Neuronal stem cell (in vitro differentiated cells): Measurements from ENCODE around the gene USP24.
A peak's percentile ranks its signal among the peaks of the same experiment; 100 is the strongest.

Experiments used
- DNase-seq: peaks from one replicate; pipeline ENCODE4 v3.0.0-alpha.2; 2013; ENCODE audit warnings: low spot score
- H2AFZ ChIP-seq: one replicate; pipeline ENCODE4 v1.6.1; 2013; ENCODE audit warnings: mild to moderate bottlenecking, low read length, inconsistent platforms
- H2AK5ac ChIP-seq: 2 replicates; pipeline ENCODE4 v1.6.1; 2013; ENCODE audit warnings: low read depth, mild to moderate bottlenecking, inconsistent platforms, low read length, moderate library complexity, mixed read lengths
- H2BK120ac ChIP-seq: 2 replicates; pipeline ENCODE4 v1.6.1; 2013; ENCODE audit warnings: low read depth, mild to moderate bottlenecking, inconsistent platforms, low read length, moderate library complexity, mixed read lengths
- H2BK12ac ChIP-seq: one replicate; pipeline ENCODE4 v1.6.1; 2013; ENCODE audit warnings: low read length, inconsistent platforms
- H2BK15ac ChIP-seq: 2 replicates; pipeline ENCODE4 v1.6.1; 2013; ENCODE audit warnings: mild to moderate bottlenecking, low read length, inconsistent platforms, mixed read lengths
- H2BK5ac ChIP-seq: one replicate; pipeline ENCODE4 v1.6.1; 2013; ENCODE audit warnings: inconsistent platforms, mild to moderate bottlenecking, low read length, moderate library complexity
- H3K14ac ChIP-seq: one replicate; pipeline ENCODE4 v1.6.1; 2013; ENCODE audit warnings: low read length, inconsistent platforms
- H3K18ac ChIP-seq: 2 replicates; pipeline ENCODE4 v1.6.1; 2013; ENCODE audit warnings: low read length, inconsistent platforms
- H3K23ac ChIP-seq: 2 replicates; pipeline ENCODE4 v1.6.1; 2013; ENCODE audit warnings: low read depth, mild to moderate bottlenecking, mixed read lengths, low read length, inconsistent platforms; ENCODE audit not compliant: poor library complexity
- H3K27ac ChIP-seq: replicated peaks from 3 replicates; pipeline ENCODE4 v1.5.1; 2013; ENCODE audit warnings: low read length, inconsistent platforms
- H3K27me3 ChIP-seq, 3 experiments: 2 replicates each; pipeline ENCODE4 v1.6.1; 2013; ENCODE audit warnings: low read length in 3 of 3, mild to moderate bottlenecking in 2 of 3, inconsistent platforms in 1 of 3, low read depth in 1 of 3, mixed read lengths in 1 of 3, moderate library complexity in 1 of 3; ENCODE audit not compliant: control insufficient read depth in 3 of 3, insufficient read depth in 3 of 3
- H3K36me3 ChIP-seq, 2 donors: replicated peaks in 1 of 2; 2 replicates each; pipeline ENCODE4 v1.6.1; 2013; ENCODE audit warnings: low read length in 2 of 2; ENCODE audit not compliant: control insufficient read depth in 2 of 2, insufficient read depth in 2 of 2
- H3K4ac ChIP-seq: 2 replicates; pipeline ENCODE4 v1.6.1; 2013; ENCODE audit warnings: inconsistent platforms, mild to moderate bottlenecking, low read length, moderate library complexity
- H3K4me1 ChIP-seq, 2 donors: 1 replicate in 1 of 2; 2 replicates in 1 of 2; pipeline ENCODE4 v1.6.1; 2013; ENCODE audit warnings: low read length in 2 of 2, low read depth in 1 of 2; ENCODE audit not compliant: control insufficient read depth in 2 of 2, insufficient read depth in 1 of 2
- H3K4me2 ChIP-seq: one replicate; pipeline ENCODE4 v1.6.1; 2013; ENCODE audit warnings: mild to moderate bottlenecking, low read length, inconsistent platforms; ENCODE audit not compliant: insufficient read depth, poor library complexity, severe bottlenecking
- H3K4me3 ChIP-seq, 2 donors: 2 replicates each; pipeline ENCODE4 v1.5.1; 2013; ENCODE audit warnings: low read length in 2 of 2, mild to moderate bottlenecking in 2 of 2, inconsistent platforms in 1 of 2, moderate library complexity in 1 of 2
- H3K79me1 ChIP-seq: one replicate; pipeline ENCODE4 v1.6.1; 2013; ENCODE audit warnings: low read depth, mild to moderate bottlenecking, inconsistent platforms, low read length, moderate library complexity
- H3K9ac ChIP-seq: one replicate; pipeline ENCODE4 v1.6.1; 2013; ENCODE audit warnings: mild to moderate bottlenecking, low read depth, low read length, inconsistent platforms; ENCODE audit not compliant: poor library complexity
- H3K9me3 ChIP-seq, 2 donors: replicated peaks in 1 of 2; 2 replicates each; pipeline versions ENCODE3 to v1.6.1; 2013; ENCODE audit warnings: low read length in 2 of 2, mild to moderate bottlenecking in 2 of 2, inconsistent platforms in 1 of 2, low read depth in 1 of 2, mixed read lengths in 1 of 2, moderate library complexity in 1 of 2; ENCODE audit not compliant: control insufficient read depth in 2 of 2, insufficient read depth in 1 of 2
- H4K8ac ChIP-seq: one replicate; pipeline ENCODE4 v1.6.1; 2013; ENCODE audit warnings: low read depth, mild to moderate bottlenecking, inconsistent platforms, low read length, moderate library complexity
- H4K91ac ChIP-seq: one replicate; pipeline ENCODE4 v1.6.1; 2013; ENCODE audit warnings: low read length, low read depth, mild to moderate bottlenecking, inconsistent platforms; ENCODE audit not compliant: poor library complexity
- WGBS, 2 donors: extraction: QIAGEN DNeasy Blood & Tissue Kit; methylation state at CpG; one replicate each; pipeline ENCODE4 v1.1.7; 2013; ENCODE audit warnings: missing lambda C conversion rate in 2 of 2, mixed read lengths in 1 of 2; ENCODE audit not compliant: insufficient read length in 2 of 2, insufficient replicate concordance in 1 of 2; ENCODE audit errors: extremely low coverage in 2 of 2; 5-methylcytosine and 5-hydroxymethylcytosine counted together

The USP24 gene

DNA sequence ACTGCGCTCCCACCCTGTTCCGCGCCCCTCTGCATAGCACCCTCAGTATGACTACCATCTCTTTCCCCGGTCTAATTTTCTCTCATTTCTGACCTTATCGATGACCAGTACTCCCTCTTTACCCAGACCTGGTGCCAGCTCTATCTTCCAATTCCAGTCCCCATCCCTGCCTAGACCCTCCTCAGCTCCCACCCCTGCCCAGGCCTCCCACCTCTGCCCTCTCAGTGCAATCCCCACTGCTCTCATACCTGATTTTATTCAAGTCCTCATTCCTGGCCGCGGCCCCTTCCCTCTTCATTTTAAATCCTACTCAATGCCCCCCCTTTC lies 1.3 kb downstream of the USP24 start:
- Histone ChIP-seq H2BK120ac (no peak overlapping the region), H2BK5ac (no peak overlapping the region), H3K27ac (peak overlapping the region; percentile 97), H3K9me3 (no peaks in the 10 kb centered on the region), H3K36me3 (peaks cover 0 to 14% of the 10 kb centered on the region in 2 donors), H2BK15ac (no peak overlapping the region), H4K91ac (no peak overlapping the region), H3K4me2 (peak overlapping the region; percentile 98), H3K4me1 (peaks cover 5 to 21% of the 10 kb centered on the region in 2 donors), H3K4ac (no peak overlapping the region), H2AK5ac (no peak overlapping the region), H3K9ac (peak overlapping the region; percentile 99), H3K27me3 (no peaks in the 10 kb centered on the region), H3K18ac (no peak overlapping the region), H3K79me1 (peaks cover 4% of the 10 kb centered on the region), H2AFZ (peak overlapping the region; percentile 97), H2BK12ac (no peak overlapping the region), H3K23ac (peak overlapping the region; percentile 99), H3K14ac (no peak overlapping the region), H3K4me3 (peak overlapping the region; percentile 96 to 99), H4K8ac (no peak overlapping the region)
- DNase-seq: no peak
- no CpG with 5 or more reads among the region's 7 CpGs for WGBS, 2 donors

DNA sequence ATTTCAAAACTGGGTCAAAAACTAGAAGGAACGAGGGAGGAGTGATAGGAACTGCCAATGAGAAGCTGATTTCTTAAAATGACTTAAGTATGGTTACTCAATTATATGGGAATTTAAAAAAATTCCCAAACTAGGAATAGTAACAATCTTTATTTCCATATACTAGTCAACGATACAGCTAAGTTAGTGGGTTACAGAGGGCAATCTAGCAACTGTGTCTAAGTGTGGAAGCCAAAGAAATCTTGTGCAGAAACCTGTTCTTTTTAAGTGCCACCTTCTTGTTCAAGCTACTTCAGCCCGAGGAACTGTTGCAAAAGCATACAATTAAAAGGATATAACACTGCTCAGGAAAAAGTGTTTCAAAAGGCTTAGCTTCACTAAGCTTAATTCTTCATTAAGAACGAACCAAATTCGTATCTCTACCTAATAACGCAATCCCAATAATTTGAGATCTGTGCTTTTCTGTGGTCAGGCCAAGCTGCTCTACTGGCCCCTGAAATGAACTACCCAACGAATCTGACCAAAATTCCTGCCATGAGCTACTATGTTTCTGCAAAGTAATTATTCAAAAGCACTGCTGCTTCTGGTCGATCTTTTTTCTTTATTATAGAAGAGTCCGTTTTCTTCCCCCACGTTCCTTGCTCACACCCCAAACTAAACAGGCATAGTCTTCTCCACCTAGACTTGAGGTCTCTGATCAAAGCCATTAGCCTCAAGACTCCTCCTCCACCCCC lies 1.8 kb downstream of the USP24 start:
- Histone ChIP-seq H2BK5ac (no peak overlapping the region), H3K18ac (no peak overlapping the region), H2BK12ac (no peak overlapping the region), H2BK15ac (no peak overlapping the region), H3K36me3 (peaks cover 0 to 14% of the 10 kb centered on the region in 2 donors), H2BK120ac (no peak overlapping the region), H2AK5ac (no peak overlapping the region), H3K4ac (no peak overlapping the region), H3K14ac (no peak overlapping the region), H3K9me3 (no peaks in the 10 kb centered on the region), H3K79me1 (peaks cover 4% of the 10 kb centered on the region), H2AFZ (no peak overlapping the region), H3K9ac (no peak overlapping the region), H4K91ac (no peak overlapping the region), H3K4me2 (peak overlapping the region; percentile 98), H3K23ac (no peak overlapping the region), H4K8ac (no peak overlapping the region), H3K27ac (no peak overlapping the region), H3K27me3 (no peaks in the 10 kb centered on the region), H3K4me1 (peaks cover 5 to 21% of the 10 kb centered on the region in 2 donors), H3K4me3 (peak overlapping the region; percentile 96 to 99)
- DNase-seq: no peak
- whole genome bisulfite sequencing, 2 donors: no CpG with 5 or more reads among the region's 10 CpGs

DNA sequence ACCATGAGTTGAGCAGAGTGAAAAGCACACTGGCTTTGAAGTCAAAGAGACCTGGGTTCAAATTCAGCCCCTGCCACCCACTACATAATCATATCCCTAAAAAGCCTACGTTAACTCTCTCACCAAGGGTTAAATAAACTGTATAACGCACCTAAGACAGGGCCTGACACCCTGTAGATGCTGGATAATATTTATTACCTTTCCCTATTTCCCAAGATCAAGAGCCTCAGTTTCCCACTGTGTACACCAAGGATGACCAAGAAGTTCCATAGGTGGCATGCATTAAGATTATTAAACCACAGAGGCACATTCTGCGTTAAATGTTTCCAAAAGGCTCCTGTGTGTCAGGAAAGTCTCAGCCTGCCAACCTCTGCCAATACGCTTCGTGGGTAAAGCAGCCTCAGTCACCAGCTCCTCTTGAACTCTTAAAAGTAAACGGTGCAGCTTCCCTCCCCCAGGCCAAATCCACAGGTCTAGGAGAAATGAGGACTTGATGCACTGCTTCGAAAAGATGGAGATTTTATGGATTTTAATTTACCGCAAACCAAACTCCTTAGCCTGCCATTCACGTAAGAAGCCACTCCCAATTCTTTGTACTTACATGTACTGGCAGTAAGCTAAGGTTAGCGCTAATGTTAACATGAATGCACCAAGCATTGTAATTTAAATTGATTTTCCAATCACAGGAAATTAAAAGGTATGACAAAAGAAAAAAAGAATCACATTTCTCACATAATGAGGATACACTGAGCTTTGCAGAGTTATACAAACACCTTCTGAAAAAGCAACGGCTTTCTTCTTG lies 2.6 kb downstream of the USP24 start:
- no peak overlapping the region for H4K91ac ChIP-seq
- H3K4me2 ChIP-seq: no peak overlapping the region
- H3K18ac ChIP-seq: no peak overlapping the region
- no peaks in the 10 kb centered on the region for H3K27me3 ChIP-seq
- no CpG with 5 or more reads among the region's 11 CpGs for WGBS, 2 donors
- no peak overlapping the region for H3K23ac ChIP-seq
- no peak overlapping the region for H3K14ac ChIP-seq
- no peak overlapping the region for H2BK5ac ChIP-seq
- H3K27ac ChIP-seq: no peak overlapping the region
- no peaks in the 10 kb centered on the region for H3K9me3 ChIP-seq
- peaks cover 0 to 14% of the 10 kb centered on the region in 2 donors for H3K36me3 ChIP-seq
- peaks cover 5 to 18% of the 10 kb centered on the region in 2 donors for H3K4me1 ChIP-seq
- H2BK15ac ChIP-seq: no peak overlapping the region
- H2BK120ac ChIP-seq: no peak overlapping the region
- no peak overlapping the region for H2AK5ac ChIP-seq
- no peak for DNase-seq
- no peak overlapping the region for H2BK12ac ChIP-seq
- H3K79me1 ChIP-seq: peaks cover 4% of the 10 kb centered on the region
- no peak overlapping the region for H3K4ac ChIP-seq
- H4K8ac ChIP-seq: no peak overlapping the region
- H3K9ac ChIP-seq: peak overlapping the region; percentile 24
- H2AFZ ChIP-seq: no peak overlapping the region
- H3K4me3 ChIP-seq: peak overlapping the region in 1 of 2 donors; percentile 99

DNA sequence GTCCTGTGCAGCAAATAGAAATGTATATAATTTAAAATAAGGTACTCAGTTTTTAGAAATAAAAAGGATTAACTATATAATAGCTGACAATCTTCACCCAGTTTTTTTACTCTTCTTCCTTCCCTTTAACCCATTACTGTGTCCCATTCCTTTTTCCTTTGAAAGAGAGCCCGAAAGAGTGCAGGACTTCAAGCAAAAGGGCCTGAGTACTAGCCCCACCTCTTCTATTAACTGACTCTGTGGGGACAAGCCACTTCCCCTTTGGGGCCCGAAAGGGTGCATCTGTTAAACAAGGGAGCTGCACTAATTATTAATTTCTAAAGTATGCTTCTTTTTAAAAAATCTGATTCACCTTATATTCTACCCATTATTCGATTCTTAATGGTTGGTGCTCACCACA lies 3.3 kb downstream of the USP24 start:
- no CpG with 5 or more reads among the region's 3 CpGs for WGBS, 2 donors
- Histone ChIP-seq H3K36me3 (peaks cover 0 to 15% of the 10 kb centered on the region in 2 donors), H3K79me1 (peaks cover 4% of the 10 kb centered on the region), H3K4me2 (no peak overlapping the region), H2AK5ac (no peak overlapping the region), H2BK5ac (no peak overlapping the region), H4K8ac (no peak overlapping the region), H3K4me1 (peaks cover 5 to 17% of the 10 kb centered on the region in 2 donors), H3K9ac (no peak overlapping the region), H2AFZ (no peak overlapping the region), H3K4me3 (no peak overlapping the region), H4K91ac (no peak overlapping the region), H3K23ac (no peak overlapping the region), H3K9me3 (no peaks in the 10 kb centered on the region), H2BK12ac (no peak overlapping the region), H3K4ac (no peak overlapping the region), H3K27ac (no peak overlapping the region), H3K14ac (no peak overlapping the region), H2BK15ac (no peak overlapping the region), H3K18ac (no peak overlapping the region), H3K27me3 (no peaks in the 10 kb centered on the region), H2BK120ac (no peak overlapping the region)
- DNase-seq: no peak
